Activated CD8-positive, alpha-beta memory T cell treated with anti-CD3 and anti-CD28 coated beads for 1 hour (primary cell): ENCODE results near the gene CRYZL1.
A peak's percentile ranks its signal among the peaks of the same experiment; 100 is the strongest.

Source experiments
- DNase-seq, 2 donors: peaks; one replicate each; pipeline ENCODE4 v3.0.0-alpha.2; 2020; ENCODE audit warnings: low read depth in 1 of 2; ENCODE audit errors: extremely low read depth in 1 of 2

CRYZL1 gene

GRCh38 chr21:33662046-33662445 is 20.5 kb upstream of the CRYZL1 start:
- no peak for DNase-seq

- DNase-seq: no peak
These were observed 19.6 kb upstream of the CRYZL1 start for GRCh38 chr21:33661146-33661545.

- DNase-seq: no peak
These were observed 18.9 kb upstream of the CRYZL1 start for GRCh38 chr21:33660406-33660805.

- DNase-seq: no peak
These were observed 18.0 kb upstream of the CRYZL1 start for GRCh38 chr21:33659568-33659949.

DNA sequence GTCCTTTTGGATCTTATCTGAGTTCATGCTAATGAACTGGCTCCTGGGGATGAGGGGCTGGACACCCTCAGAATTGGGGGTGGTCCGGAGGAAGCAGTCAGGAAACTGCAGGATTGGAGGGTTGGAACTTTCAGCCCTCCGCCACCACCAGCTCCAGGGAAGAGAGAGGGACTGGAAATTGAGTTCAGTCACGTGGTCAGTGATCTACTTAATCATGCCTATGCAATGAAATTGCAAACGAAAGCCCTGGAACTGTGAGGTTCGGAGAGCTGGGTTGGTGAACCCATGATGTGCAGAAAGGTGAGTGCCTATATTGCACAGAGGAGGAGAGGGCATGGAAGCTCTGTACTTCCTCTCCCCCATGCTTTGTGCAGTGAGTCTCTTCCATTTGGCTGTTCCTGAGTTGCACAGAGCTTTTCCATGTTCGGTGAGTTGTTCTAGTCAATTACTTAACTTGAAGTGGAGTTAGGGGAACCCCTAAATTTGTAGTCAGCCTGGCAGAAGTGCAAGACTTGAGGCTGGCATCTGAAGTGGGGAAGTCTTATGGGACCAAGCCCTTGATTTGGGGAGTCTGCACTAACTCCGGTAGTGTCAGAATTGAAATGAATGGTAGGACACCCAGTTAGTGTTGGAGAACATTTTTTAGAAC is 17.5 kb upstream of the CRYZL1 start:
- DNase-seq: no peak

- no peak for DNase-seq
These were observed 15.7 kb upstream of the CRYZL1 start for GRCh38 chr21:33657124-33657820.

DNA sequence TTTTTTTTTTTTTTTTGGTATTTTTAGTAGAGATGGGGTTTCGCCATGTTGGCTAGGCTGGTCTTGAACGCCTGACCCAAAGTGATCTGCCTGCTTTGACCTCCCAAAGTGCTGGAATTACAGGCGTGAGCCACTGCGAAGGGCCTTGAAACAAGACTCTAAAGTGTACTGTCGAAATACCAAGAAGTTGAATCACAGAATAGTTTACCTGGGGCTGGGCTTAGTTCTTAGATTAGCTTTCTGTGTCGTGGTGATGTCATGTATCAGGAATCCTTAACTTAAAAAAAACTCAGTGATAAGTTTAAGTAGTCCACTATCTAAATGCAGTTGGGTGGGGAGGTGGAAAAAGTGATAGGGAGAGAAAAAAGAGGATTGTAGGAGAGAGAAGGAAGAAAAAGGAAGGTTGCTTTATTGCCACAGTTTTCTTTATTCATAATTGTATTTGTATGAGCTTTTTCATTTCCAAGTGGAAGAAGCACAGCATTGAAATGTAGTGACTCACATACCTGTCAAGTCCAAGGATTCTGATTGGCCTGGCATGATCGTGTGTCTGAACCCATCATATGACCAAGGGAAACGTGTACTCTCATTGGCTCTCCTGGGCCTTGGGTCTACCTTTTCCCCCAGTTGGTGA is 14.2 kb upstream of the CRYZL1 start:
- DNase-seq: no peak

DNA sequence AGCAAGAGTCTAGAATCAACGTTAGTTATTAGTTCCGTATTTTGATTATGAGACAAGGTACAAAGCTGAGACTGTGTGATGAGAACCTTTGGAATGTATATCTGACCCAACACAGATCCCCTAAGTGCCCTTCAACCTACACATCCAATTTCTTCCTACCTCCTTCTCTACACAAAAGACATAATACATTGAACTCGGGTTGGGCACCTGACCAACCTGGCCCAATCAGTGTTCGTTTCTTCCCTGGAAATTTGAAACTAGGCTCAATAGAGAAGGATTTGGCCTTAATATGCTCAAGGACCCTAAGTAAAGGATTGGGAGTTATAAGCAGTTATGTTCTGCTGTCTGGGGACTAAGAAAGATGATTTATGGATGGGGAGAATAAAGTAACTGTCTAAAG is 12.9 kb upstream of the CRYZL1 start:
- no peak for DNase-seq

DNA sequence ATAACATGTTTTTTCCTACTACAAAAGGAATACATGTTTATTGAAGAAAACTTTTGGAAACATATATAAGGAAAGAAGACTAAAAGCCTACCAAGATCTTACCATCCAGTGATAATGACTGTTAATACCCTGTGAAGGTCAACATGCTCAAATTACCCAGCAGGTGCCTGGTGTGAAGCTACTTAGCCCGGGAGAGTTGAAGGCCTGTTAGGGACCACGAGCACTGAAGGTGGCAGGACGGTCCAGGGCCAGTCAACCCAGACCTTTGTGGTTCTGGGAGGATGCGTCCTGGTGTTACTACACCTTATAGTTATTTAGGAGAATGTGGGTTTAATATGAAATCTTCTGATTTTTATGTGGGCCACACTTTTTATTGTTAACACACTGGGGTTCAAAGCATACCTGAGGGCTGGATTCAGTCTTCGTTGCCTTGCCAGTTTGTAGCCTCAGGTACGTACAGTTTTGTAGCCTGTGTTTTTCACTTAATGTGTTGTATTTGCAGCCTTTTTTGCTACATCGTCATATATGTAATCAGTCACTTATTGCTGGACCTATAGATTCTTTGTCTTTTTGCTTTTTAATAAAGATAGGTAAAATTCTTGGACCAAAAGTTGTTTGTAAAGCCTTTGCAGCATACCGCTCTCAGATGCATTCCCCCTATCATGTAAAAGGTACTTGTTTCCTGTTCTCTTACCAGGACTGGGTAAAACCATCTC is 10.6 kb upstream of the CRYZL1 start:
- DNase-seq: no peak

GRCh38 chr21:33650929-33651509 is 9.5 kb upstream of the CRYZL1 start:
- no peak for DNase-seq

DNA sequence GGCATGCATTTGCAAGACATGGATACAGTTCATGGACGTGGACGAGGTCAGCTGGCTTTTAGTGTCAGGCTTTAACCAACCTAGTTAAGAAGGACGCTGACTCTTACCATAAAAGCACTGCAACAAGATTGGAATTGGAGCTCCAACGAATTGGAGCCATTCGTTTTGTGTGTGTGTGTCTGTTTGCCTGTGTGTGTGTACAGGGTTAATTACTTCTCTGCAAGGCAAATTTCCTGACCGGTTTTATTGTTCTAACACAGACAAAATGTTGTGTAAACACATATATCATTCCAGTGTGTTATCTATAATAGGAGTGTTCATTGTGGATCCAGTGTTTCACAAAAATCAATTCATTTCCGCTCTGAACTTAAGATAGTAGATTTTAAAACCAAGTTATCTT is 8.7 kb upstream of the CRYZL1 start:
- no peak for DNase-seq

GRCh38 chr21:33648555-33648954 is 7.0 kb upstream of the CRYZL1 start:
- no peak for DNase-seq

DNA sequence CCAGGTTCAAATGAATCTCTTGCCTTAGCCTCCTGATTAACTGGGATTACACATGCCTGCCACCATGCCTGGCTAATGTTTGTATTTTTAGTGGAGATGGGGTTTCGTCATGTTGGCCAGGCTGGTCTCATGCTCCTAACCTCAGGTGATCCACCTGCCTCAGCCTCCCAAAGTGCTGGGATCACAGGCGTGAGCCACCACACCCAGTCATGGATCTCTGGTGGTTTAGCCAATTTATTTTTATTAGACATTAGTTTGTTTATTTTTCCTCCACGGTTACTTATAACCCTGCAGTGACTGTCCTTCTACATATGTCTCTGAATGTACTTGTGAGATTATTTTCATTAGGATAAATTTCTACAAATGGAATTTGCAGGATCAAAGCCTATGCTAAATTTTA is 6.0 kb upstream of the CRYZL1 start:
- no peak for DNase-seq

GRCh38 chr21:33645730-33646129 is 4.2 kb upstream of the CRYZL1 start:
- DNase-seq: no peak

GRCh38 chr21:33644383-33645074 is 3.0 kb upstream of the CRYZL1 start:
- DNase-seq: no peak

GRCh38 chr21:33643658-33644311 is 2.2 kb upstream of the CRYZL1 start:
- DNase-seq: no peak

DNA sequence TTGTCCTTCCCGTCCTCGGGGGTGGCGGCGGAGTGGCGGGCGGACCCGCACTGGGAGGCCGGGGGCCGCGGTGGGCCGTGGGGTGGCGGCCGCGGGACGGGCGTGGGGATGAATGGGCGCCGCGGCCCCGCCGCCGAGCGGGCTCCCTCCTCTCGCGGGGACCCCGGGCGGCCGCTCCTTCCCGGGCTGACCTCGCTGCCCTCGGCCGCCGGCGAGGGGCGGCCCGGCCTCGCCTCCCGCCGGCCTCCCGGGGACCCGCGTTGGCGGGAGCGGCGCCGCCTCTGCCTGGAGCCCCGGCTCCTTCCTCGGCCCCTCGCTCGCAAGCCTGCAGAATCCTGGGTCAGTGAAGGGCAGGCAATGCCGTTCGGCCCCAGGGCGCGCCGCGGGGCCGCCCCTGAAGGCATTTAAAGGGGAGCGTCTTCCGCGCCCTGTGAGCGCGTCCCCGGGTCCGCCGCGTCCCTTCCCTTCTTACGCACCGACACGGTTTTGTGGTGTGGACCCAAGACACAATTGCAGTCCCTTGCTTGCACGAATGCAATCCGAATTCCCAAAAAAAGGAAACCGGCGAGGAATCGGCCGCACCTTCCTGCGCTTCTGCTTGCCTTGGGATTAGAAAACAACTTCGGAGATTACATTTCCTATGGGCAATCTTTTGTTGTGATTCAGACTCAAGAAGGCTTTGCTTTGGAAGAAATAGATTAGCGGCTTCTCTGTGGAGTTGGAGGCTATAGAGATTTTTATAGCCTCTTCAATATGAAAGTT is 1.5 kb upstream of the CRYZL1 start:
- DNase-seq: peak in 1 of 2 donors; percentile 7

- DNase-seq: peak; percentile 99 to 100
These were observed 720 bp upstream of the CRYZL1 start, which contains the start of gene ITSN1 for GRCh38 chr21:33642027-33642895. Gene ITSN1 (plus strand): TSS chr21:33642501. CDS start chr21:33718829, 76,328 bp downstream.
